T-helper 17 cell (primary cell): ENCODE data around the gene NRGN. TPM values are rescaled to one million over a fixed set of nuclear protein-coding genes. Genes with fewer than 3 reads are reported as not detected.

Experiments
- ATAC-seq: fragments of 150-1000 bp; cut with Tn5 transposase; 2 replicates; pipeline ENCODE4 v1.10.0; 2021; ENCODE audit warnings: mild to moderate bottlenecking, moderate library complexity
- DNase-seq, 3 donors: peaks; one replicate each; pipeline versions ENCODE4 v3.0.0 to v3.0.0-alpha.2; 2020 to 2021
- H3K9me3 ChIP-seq: one replicate; pipeline ENCODE4 v1.7.0; 2013; ENCODE audit warnings: low read length, mild to moderate bottlenecking; ENCODE audit not compliant: control insufficient read depth, poor library complexity, severe bottlenecking
- H3K27ac Mint-ChIP-seq: one replicate; pipeline ENCODE4 v1.8.0; 2022; ENCODE audit warnings: mild to moderate bottlenecking, moderate library complexity, mixed read lengths
- H3K27me3 Mint-ChIP-seq: one replicate; pipeline ENCODE4 v1.8.0; 2022; ENCODE audit warnings: mixed read lengths
- H3K36me3 Mint-ChIP-seq: one replicate; pipeline ENCODE4 v1.8.0; 2022; ENCODE audit warnings: low read depth, mixed read lengths
- H3K4me1 Mint-ChIP-seq: one replicate; pipeline ENCODE4 v1.8.0; 2022; ENCODE audit warnings: mild to moderate bottlenecking, mixed read lengths
- H3K4me3 Mint-ChIP-seq: one replicate; pipeline ENCODE4 v1.8.0; 2022; ENCODE audit warnings: mild to moderate bottlenecking, moderate library complexity, mixed read lengths
- total RNA-seq, 4 donors: library from RNA in 2 of 4; stranded (reverse) in 2 of 4; gene quantifications; one replicate each; pipeline ENCODE4 v1.2.3 and lab custom pipeline; 2022 to 2026

NRGN gene
- total RNA-seq, 2 donors from 2014 or later, result 20.8 to 614 TPM

DNA sequence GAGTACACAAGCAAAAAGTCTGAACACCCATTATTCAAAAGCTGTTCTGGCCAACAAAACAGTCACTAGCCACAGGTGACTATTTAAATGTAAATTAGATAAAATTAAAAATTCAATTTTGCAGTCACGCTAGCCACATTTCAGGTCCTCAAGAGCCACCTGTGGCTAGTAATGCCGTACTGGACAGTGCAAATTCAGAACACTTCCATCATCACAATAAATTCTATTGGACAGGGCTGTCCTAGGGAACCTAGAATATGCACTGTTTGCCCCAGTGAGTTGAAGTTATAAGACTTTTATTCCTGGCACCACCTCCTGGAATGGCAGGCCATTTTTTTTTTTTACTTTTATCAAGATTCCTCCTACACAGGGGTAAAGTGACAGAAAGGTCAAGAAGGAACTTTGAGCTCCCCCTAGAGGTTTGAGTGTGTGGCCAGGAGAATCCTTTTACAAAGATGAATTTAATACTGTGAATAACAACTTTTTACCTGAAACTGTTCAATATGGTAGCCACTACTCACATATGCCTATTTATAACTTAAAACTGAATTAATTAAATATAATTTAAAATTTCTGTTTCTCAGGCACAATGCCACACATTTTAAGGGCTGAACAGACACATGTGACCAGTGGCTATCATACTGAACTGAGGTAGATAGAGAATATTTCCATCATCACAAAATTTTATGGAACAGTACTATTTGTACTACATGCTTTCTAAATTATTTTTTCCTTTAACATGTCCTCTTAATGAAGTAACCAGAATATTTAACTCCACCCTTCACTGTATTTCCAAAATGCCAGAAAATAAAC is 53.9 kb downstream of the NRGN start:
- H3K36me3 Mint-ChIP-seq, result no peaks in the 10 kb centered on the region
- ATAC-seq (peak; percentile 69), DNase-seq (no peak)
- H3K27ac Mint-ChIP-seq, result no peak overlapping the region
- no peaks in the 10 kb centered on the region for H3K9me3 ChIP-seq
- peaks cover 29% of the 10 kb centered on the region for H3K4me1 Mint-ChIP-seq
- no peaks in the 10 kb centered on the region for H3K27me3 Mint-ChIP-seq
- no peak overlapping the region for H3K4me3 Mint-ChIP-seq

DNA sequence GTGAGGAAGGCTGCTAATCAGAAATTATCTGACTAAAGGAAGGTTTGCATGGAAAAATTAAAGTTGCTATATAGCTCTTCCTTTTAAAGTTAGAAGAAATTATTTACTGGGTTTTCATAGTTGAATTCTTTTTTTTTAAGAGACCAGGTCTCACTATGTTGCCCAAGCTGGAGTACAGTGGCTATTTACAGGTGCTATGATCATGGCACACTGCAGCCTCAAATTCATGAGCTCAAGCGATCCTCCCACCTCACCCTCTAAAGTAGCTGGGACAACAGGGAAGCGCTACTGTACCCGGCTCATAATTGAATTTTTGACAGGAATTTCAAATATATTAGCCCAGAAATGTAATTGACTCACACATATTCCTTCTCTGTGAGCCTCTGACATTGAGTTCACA is 56.6 kb downstream of the NRGN start:
- no peaks in the 10 kb centered on the region for H3K27me3 Mint-ChIP-seq
- peaks cover 24% of the 10 kb centered on the region for H3K4me1 Mint-ChIP-seq
- H3K4me3 Mint-ChIP-seq, result no peak overlapping the region
- H3K27ac Mint-ChIP-seq, result peak overlapping the region; percentile 4
- no peaks in the 10 kb centered on the region for H3K9me3 ChIP-seq
- H3K36me3 Mint-ChIP-seq, result no peaks in the 10 kb centered on the region
- ATAC-seq, result no peak
- DNase-seq, result no peak

Other genes starting within 250 kb of the NRGN start
- gene OR8B12, start 196.3 kb upstream of the NRGN start, total RNA-seq, result not detected
- not detected for gene OR8A1, start 169.9 kb upstream of the NRGN start, total RNA-seq
- not detected for gene PANX3, start 128.5 kb upstream of the NRGN start, total RNA-seq
- 10 to 100 TPM; 55.5 to 61.4 TPM for gene TBRG1, start 117.1 kb upstream of the NRGN start, total RNA-seq
- gene SIAE, start 66.2 kb upstream of the NRGN start, total RNA-seq, result 10 to 100 TPM in 1 of 2 donors, 1 to 10 TPM in 1; 6.8 to 15.0 TPM
- gene SPA17, start 66.0 kb upstream of the NRGN start, total RNA-seq, result 1 to 10 TPM in 1 of 2 donors, under 1 TPM in 1; 0.67 to 1.1 TPM
- under 1 TPM; 0.32 to 0.57 TPM for gene VSIG2, start 12.3 kb downstream of the NRGN start, total RNA-seq
- 10 to 100 TPM in 1 of 2 donors, 1 to 10 TPM in 1; 3.5 to 30.5 TPM for gene ESAM, start 22.3 kb downstream of the NRGN start, total RNA-seq
- 10 to 100 TPM; 10.1 to 11.3 TPM for gene MSANTD2, start 60.5 kb downstream of the NRGN start, total RNA-seq
- 10 to 100 TPM; 17.5 to 18.0 TPM for gene ROBO3, start 125.5 kb downstream of the NRGN start, total RNA-seq
- gene ROBO4, start 157.9 kb downstream of the NRGN start, total RNA-seq, result not detected
- not detected for gene HEPN1, start 179.3 kb downstream of the NRGN start, total RNA-seq
- not detected for gene HEPACAM, start 196.1 kb downstream of the NRGN start, total RNA-seq
- gene CCDC15, start 214.3 kb downstream of the NRGN start, total RNA-seq, result 1 to 10 TPM in 1 of 2 donors, under 1 TPM in 1; 0.91 to 1.3 TPM